ENCODE results near the gene PRKCE. TPM values are rescaled to one million over a fixed set of nuclear protein-coding genes. Genes with fewer than 3 reads are reported as not detected.
A peak's percentile ranks its signal among the peaks of the same experiment; 100 is the strongest.

Gene PRKCE
- total RNA-seq, 1 experiment from 2014 or later = 30.2 TPM

DNA sequence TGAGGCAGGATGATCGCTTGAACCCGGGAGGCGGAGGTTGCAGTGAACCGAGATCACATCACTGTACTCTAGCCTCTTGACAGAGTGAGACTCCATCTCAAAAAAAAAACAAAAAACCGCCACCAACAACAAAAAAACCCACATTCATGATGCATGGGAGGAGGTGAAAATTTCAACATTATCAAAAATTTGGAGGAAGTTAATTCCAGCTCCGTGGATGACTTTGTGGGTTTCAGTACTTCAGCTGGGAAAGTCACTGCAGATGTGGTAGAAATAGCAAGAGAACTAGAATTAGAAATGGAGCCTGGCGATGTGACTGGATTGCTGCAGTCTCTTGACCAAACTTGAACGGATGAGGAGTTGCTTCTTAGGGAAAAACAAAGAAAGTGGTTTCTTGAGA is 74.3 kb downstream of the PRKCE start:
- DNase-seq (ENCODE audit: low read depth) = no peak

DNA sequence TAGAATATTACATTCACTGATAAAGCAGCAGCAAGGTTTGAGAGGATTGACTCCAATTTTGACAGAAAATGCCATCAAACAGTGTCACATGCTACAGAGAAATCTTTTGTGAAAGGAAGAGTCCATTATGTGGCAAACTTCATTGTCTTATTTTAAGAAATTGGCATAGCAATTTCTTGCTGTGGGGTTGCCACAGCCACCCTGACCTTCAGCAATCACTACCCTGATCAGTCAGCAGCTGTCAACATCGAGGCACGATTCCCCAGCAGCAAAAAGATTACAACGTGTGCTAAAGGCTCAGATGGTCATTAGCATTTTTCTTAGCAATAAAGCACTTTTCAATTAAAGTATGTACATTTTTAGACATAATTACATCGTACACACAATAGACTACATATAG is 74.7 kb downstream of the PRKCE start:
- no peak for DNase-seq (ENCODE audit: low read depth)

DNA sequence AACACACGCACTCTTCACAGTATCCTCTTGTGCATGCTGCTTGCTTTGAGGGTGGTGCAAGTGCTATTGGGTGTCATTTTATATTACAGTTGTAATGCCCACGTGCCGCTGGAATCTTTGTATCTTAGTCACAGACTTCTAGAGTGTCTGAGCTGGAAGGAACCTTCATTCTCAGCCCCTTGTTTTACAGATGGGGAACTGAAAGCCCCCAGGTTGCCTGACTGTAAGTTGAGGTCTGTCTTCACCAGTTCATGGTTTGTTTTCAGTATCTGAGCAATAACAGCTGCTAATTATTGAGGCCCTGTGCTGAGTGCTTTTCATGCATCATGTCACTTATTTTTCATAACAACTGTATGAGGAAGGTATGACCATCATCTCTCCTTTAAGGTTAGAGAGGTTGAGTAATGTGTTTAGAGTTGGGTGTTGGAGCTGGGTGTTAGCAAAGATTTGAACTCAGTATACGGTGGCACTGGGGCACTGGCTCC is 77.0 kb downstream of the PRKCE start:
- no peak for DNase-seq (ENCODE audit: low read depth)

DNA sequence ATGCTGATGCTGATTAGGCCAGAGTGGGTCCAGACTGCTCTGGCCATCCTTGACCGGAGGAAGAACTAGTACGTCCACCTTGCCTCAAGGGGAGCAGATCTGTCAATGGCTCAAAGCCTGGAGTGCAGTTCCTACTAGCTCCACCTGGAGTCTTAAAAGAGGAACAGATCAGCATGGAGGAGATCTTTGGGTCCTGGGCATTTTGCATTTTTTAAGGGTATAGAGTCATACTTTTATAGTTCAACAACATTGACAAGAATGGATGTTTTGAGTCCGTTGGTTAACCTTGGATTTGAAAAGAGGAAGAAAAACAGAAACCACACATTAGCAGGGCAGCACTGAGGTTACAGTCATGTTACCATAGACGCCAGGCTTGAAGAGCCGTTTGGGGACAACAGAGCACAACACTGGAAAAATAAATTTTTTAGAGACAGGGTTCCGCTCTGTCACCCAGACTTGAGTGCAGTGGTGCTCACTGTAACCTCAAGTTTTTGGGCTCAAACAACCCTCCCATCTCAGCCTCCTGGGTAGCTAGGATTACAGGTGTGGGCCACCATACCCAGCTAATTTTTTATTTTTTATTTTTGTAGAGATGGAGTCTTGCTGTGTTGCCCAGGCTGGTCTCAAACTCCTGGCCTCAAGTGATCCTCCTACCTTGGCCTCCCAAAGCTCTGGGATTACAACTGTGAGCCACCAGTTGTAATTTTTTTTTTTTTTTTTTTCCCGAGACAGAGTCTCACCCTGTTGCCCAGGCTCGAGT is 78.5 kb downstream of the PRKCE start:
- peak; percentile 39 for DNase-seq (ENCODE audit: low read depth)

DNA sequence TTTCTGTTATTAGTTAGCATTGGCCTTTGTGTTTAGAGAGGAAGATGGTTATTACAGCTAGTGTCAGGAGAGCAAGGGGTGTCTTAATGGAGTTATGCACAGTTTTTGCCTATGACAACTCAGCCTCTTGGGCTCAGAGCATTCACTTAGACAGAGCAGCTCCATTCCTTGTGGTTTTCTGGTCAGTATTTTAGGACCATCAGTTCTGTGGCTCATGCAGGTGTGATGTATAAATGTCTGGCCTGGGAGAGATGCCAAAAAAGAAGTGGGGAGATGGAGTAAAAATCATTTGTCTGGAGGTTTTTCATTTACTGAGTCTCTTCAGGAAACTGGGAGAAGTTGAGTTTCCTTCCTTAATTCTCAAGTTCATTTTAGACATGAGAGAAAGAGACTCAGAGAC is 79.7 kb downstream of the PRKCE start:
- no peak for DNase-seq (ENCODE audit: low read depth)

DNA sequence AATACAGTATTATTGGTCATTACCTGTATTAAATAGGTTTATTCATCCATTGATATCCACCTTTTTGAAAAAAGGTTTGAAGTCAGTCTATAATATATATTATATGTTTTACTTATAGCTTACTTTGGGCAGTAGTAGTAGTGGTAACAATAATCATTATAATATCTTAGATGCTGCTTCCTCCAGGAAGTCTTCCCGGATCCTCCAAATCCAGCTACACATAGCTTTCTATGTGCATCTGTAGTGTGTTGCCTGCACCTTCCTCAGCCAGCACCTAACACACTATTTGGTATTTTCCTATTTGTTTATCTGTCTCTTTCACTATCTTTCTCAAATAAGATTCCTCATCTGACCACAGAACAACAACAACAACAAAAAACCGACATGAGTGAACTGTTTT is 81.0 kb downstream of the PRKCE start:
- no peak for DNase-seq (ENCODE audit: low read depth)

DNA sequence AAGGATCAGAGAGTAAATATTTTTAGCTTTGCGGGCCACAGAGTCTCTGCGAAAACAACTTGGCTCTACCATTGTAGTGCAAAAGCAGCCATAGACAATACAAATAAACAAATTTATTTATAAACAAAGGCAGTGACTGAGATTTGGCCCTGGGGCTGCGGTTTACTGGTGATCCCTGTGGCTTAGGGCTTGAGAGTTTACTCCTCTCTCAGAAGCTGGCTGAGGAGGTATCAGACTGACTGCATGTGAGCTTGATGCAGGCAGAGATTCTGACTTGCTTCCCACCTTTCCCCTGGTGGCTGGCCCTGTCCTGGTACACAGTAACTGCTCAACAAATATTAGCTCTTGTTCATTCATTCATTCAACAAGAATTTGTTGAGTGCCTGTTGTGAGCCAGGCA is 81.5 kb downstream of the PRKCE start:
- no peak for DNase-seq (ENCODE audit: low read depth)

DNA sequence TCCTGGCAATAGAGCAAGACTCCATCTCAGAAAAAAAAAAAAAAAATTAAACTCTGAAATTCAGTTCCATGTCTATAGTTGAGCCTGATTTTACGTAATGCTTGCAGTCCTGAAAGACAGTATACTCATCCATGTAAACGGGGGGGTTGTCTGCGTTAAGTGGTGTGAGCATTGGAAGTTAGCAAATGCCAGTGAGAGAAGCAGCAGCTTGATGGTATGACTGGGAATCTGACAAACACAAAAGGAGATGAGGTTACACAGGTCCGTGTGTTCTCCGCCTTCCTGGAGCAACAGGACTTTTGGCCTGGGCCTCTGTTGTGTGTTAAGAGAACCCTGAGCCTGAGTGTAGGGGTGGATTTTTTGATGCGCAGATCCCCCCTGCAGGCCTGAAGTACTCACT is 82.9 kb downstream of the PRKCE start:
- DNase-seq (ENCODE audit: low read depth) = no peak

DNA sequence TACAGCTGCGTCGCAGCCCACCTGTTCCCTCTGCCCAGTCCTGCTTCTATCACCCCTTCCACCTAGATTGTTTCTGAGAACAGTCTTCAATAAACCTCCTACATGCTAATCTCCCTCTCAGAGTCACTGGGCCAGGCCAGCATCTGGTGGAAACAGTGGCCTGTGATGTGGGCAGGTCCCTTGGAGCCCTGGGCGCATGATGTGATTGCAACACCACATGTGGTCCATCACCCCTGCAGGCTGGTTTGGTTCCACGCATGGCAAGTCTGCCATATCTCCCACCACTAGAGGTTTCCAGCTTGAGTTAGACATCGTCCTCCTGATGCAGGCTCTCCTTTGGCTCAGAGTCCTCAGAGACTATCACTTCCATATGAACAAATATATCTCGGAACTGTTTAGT is 83.5 kb downstream of the PRKCE start:
- no peak for DNase-seq (ENCODE audit: low read depth)

DNA sequence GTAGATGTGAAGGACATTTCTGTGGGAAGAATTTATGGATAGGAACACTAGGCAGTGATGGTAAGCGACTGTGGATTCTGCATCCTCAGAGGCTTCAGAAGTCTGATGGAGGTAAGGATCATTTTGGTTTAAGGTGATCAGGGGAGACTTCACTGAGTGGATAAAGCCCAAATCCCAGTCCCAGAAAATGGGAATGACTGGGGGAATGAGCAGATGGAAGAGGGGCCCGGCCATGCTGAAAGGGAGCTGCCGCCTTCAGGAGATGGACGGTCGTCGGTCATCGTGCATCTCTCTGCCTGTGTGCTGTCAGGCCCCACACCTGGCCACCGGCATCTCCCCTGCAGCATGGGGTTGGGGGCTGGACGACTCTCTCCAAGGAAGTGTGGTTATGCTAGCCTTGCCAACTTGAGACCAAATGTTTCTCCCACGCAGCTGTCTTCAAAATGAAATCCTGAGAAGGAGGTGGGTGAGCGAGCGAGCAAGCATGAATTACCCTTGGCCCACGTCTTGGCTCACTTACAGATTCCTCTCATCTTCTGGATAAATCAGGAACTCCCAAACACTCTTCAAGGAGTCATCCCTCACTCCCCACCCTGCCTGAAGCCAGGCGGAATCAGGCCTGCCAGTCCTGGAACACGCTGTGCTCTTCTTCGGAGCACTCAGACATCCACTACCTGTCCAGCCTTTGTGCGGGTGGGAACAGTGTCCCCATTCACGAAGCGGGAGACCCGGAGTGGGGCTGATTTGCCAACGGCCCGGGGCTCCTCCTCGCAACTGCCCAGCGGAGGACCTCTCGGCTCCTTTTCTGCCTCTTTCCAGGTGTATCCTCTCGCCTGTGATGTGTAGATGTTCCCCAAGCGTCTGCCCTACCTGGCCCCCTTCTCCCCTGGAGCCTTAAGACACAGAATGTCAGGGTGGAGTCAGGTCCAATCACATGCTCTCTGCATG is 85.6 kb downstream of the PRKCE start:
- no peak for DNase-seq (ENCODE audit: low read depth)

DNA sequence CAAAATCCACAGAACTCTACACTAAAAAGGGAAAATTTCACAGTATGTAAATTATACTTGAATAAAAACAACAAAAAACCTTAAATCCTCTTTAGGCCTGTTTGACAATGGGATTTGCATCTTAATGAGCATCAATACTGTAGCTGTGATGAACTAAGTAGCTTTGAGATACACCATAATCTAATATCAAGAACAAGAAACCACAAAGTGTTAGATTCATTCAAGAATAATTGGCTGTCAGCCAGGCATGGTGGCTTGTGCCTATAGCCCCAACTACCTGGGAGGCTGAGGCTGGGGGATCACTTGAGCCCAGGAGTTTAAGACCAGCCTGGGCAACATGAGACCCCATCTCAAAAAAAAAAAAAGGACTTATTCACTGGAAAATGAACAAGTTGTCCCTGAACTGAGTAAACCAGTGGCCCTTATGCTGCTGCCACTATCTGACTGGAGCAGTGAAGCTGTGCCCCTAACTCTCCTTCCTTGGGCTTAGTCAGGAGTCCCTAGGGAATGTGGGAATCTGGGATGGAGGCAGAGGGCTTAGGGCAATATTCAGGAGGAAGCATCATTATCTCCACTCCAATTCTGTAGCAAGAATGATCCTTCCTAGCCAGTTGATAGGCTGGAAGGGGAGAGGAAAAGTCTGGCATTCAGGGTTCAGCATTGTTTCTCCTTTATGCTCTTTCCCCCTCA is 88.5 kb downstream of the PRKCE start:
- DNase-seq (ENCODE audit: low read depth) = no peak

DNA sequence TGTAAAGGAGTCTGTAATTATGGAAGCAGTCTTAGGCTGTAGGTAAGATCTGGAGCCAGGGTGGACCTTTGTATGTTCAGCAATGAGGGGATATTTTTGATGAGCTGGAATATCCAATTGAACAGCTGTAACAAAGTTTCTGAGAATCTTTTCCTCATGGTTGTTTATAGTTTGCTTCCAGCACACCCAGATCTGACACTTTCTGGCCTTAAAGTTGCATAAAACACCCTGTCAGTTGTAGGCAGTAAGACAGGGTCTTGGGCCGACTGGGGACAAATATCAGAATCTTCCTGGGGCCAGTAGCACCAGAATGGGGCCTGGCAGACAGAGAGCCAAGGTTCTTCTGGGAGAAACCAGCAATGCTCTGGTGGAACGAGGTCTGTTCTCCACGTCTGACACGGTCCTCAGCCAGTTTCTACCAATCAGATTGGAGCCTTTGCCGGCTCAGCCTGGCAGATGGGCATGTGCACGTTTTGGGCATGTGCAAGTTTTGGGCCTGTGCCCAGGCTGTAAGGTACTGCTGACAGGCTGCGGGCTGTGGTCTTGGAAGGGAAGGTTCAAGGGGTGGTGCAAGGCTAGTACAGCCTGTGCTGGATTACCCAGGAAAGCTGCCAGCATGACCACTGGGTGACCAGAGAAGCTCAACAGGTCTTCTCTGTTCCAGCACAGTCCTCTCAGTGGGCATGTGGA is 89.8 kb downstream of the PRKCE start:
- DNase-seq (ENCODE audit: low read depth) = no peak

DNA sequence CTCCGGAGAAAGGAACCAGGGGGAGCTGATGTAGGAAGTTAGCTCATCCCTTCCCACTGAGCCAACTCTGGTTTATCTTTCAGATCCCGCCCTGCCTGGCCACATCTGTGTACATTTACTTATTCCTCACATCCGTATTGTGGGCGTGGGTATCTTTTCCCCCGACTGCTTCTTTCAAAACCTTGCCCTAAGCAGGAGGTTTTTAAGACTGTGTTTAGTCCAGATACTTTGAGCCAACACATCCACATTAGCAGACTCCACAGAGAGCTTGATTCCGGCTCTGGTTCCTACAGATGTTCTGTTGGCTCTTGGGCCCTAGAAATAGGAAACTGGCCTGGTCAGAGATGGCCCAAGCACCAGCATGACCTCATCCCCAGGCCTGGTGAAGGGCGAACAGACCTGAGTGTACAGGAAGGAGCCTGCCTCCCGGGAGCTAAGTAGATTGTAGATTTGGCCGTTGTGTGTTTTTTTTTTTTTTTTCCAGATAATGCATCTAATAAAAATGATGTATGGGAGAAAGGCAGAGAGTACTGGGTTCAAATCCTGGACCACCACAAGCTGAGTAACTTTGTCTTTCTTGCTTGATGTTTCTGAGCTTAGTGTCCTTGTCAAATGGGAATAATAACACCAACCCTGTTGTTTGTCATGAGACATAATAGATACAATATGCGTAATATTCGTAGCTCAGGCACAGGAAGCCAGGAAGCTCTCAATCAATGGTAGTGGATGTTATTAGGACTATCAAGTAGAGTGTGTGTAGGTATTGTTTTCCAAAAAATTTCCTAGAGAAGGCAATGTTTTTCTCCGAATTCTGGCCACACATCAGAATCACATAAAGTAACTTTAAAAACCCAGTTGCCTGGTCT is 92.3 kb downstream of the PRKCE start:
- DNase-seq (ENCODE audit: low read depth) = no peak

DNA sequence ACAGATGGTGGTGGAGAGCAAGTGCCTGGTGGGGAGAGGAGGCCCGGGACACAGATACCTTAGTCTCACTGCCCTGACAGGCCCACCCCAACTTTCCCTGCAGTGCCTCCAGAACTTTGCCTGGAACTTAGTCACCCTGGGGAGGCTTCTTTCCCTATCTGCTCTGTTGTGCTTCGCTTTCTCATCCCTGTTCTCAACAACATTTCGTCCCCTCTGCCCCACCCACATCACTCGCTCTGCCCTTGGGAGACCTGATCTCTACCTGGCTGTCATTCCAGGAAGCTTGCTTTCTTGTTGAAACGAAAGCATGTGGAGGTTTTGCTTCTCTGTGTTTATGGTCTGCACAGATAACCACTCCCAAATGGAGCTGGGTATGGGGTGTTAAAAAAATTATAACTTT is 93.8 kb downstream of the PRKCE start:
- DNase-seq (ENCODE audit: low read depth) = no peak

DNA sequence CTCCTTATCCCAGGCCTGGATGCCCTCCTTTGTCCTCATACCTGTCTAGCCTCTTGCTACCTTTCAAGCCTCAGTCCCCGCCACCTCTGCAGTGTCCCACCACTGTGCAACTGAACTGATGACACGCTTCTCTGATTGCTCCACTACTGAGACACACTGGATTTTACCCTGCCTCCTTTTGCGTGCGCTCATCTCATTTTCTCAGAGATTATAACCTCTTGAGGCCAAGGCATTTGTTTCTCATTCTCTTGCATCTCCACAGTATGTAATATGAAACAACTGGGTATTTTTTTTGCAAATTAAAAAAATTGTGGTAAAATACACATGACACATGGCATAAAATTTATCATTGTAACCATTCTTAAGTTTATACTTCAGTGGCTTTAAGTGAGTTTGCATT is 95.4 kb downstream of the PRKCE start:
- DNase-seq (ENCODE audit: low read depth) = no peak

DNA sequence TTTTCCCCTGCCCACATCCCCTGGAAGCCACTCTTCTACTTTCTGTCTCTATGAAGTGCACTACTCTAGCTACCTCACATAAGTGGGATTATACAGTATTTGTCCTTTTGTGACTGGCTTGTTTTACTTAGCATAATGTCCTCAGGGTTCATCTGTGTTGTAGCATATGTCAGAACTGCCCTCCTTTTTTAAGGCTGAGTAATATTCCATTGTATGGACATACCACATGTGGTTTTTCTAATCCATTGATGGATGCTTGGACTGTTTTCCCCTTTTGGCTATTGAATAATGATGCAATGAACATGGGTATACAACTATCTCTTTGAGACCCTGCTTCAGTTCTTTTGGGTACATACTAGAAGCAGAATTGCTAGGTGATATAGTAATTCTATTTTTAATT is 95.9 kb downstream of the PRKCE start:
- DNase-seq (ENCODE audit: low read depth) = no peak

DNA sequence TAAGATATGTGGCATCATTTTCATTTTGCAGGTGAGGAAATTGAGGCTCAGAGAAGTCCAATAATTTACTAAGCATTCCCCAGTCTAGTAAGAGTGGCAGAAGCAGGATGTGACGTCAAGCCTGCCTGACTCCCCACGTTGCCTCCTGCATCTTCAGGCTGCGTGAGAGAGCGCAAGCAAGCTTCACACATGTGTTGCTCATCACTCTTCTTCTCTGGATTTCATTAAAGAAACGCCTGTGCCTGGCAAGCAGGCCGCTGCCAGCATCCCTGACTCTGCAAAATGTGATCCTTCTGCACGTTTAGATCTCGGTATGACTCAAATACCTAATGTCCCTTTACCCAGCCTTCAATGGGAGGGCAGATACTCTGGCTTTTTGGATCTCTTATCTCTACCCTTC is 96.8 kb downstream of the PRKCE start:
- DNase-seq (ENCODE audit: low read depth) = peak; percentile 70

DNA sequence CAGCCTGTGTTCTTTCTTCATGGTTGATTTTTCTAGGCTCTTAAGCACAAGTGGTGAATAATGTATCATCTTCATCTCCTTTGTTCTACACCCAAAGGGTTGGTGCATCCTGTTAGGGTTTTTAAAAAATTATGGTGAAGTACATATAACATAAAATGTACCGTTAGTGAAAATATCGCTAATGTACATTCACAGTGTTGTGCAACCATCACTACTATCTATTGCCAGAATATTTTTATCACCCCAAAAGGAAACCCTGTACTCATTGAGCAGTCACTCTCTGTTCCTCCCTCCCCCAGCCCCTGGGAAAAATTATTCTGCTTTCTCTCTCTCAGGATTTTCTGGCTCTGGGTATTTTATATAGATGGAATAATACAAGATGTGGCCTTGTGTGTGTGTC is 98.5 kb downstream of the PRKCE start:
- DNase-seq (ENCODE audit: low read depth) = no peak

DNA sequence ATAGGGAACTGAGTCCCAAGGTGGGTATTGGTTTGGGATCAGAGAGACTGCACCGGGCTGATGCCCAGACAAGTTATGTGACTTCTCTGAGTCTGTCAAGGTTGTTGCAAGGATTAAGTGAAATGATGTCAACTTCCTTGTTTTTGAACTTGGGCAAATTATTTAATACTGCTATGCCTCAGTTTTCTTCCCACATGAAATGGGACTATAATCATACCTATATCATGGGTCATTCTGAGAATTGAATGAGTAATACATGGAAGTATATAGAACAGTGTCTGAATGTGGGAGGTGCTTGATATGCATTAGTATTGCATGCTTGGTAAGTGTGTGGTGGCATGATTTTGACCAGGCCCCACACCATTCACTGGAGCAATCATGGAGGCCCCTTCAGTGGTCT is 99.0 kb downstream of the PRKCE start:
- DNase-seq (ENCODE audit: low read depth) = no peak

DNA sequence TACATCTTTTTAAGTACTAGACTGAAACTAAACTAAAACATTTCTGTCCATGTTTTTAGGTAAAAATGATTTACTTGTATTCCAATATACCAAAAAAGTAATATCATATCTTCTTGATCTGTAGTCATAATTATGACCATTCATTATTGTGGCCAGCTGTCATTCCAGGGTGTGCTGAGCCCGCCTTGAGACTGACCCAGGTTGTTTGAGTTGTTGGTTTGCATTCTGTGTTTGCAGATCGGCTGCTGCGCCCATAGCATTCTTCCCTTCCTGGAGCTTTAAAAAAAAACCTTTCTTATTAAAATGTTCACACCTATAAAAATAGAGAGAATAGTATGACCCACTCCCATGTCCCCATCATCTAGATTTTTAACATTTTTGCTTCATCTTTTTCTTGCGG is 101.9 kb downstream of the PRKCE start:
- no peak for DNase-seq (ENCODE audit: low read depth)

Data from RPMI7951 (cell line).